Ammon's horn (tissue), 1 donor: ENCODE results near the gene ARID1A.
A peak's percentile ranks its signal among the peaks of the same experiment; 100 is the strongest.

ENCODE experiments used
- DNase-seq: peaks from one replicate; pipeline ENCODE4 v3.0.0-alpha.2; 2016; ENCODE audit warnings: low spot score

The ARID1A gene

DNA sequence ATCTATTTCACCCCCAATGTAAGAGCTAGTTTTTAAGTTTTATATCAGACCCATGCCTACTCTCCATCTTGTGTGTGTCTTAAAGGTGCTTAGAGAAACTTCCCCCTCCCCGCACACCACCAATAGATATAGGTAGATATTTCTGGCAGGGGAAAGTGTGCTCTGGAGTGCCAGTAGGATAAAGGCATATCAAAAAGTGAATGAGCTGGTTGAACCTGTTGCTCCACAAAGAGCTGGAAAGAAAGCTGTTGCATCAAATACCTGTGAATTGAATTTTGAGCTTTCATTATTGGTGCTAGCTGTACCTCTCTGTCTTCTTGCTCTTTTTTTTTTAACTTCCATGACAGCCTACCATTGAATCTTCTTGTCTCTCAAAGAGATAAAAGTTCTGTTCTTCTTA is 32.8 kb downstream of the ARID1A start:
- no peak for DNase-seq

GRCh38 chr1:26729633-26730032 is 33.8 kb downstream of the ARID1A start:
- no peak for DNase-seq

GRCh38 chr1:26730695-26731094 is 34.9 kb downstream of the ARID1A start:
- DNase-seq = no peak

DNA sequence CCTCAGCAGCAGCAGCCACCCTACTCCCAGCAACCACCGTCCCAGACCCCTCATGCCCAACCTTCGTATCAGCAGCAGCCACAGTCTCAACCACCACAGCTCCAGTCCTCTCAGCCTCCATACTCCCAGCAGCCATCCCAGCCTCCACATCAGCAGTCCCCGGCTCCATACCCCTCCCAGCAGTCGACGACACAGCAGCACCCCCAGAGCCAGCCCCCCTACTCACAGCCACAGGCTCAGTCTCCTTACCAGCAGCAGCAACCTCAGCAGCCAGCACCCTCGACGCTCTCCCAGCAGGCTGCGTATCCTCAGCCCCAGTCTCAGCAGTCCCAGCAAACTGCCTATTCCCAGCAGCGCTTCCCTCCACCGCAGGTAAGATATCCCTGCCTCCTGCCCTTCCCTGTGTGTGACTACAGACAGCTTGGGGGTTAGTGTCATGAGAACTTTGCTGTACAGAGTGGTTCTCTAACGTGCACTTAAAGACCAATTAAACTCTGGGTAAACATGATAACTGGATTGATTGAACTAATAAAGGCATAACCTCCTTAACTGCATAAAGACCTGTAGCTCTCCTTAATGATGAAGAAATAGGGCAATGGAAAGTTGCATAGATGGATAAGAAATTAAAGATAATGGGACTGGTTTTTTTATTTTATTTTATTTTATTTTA is 35.6 kb downstream of the ARID1A start:
- DNase-seq = no peak

DNA sequence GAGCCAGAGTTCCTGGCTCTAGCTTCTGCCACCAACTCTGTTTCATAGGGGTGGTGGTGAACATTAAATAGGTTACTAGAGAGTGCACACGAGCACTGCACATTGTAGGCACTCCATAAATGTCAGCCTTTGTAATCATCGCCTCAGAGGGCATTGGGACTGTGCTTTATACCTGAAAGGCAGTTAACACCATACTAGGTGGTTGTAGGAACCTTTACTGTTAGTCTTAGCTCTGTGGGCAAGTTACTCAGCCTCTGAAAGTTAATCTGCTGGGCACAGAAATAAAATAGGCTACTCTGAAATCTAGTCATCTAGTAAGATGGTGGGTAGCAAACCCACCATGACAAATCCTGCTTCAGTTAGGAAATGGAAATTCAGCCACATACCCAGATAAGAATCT is 37.6 kb downstream of the ARID1A start:
- DNase-seq = no peak

DNA sequence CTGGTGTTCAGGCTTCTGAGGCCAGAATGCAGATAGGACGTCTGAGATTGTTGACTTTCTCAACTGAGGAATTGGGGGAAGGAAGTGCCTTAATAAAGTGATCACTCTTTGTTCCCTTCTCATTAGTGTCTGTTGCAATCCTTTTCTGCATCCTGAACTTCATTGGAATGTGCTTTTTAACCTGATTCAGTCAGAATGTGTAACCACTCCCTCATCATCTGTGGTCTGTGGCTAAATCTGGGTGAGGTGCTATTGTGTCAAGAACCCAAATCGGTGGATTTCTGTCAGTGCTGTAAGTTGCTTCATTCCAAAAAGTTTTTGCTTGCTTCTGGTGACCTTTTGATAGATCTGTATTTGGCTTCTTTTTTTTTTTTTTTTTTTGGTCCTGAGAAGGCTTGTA is 38.2 kb downstream of the ARID1A start:
- DNase-seq = no peak

- DNase-seq = no peak
Measured at GRCh38 chr1:26734501-26735058, 38.8 kb downstream of the ARID1A start.

- DNase-seq = no peak
Measured at GRCh38 chr1:26739329-26739914, 43.6 kb downstream of the ARID1A start.

DNA sequence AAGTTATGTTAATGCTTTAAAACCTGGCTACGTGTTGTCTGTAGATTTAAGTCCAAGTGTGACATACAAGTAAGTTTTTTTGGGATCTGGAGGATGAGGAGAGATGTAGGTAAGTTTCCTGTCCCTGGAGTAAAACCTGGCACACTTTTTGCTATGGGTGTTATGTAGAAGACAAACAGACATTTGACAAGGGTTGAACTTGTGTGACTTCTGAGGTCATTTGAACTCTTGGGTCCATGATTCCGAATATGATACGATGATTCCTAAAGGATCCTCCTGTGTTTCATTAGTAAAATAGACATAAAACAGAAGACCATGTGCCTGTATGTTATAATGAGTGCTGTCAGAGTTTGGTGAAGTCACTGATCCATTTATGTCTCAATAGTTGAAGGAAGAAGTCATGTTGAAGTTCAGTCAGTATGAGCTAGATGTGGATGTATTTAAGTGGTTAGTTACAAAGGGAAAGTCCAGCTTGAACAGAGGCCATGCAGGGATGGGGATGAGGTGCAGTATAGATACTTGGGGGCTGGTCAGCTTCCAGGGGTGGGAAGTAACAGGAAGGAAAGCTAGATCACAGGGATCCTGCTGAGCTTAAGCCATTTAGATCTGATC is 44.3 kb downstream of the ARID1A start:
- no peak for DNase-seq

GRCh38 chr1:26740952-26741351 is 45.1 kb downstream of the ARID1A start:
- DNase-seq = no peak

DNA sequence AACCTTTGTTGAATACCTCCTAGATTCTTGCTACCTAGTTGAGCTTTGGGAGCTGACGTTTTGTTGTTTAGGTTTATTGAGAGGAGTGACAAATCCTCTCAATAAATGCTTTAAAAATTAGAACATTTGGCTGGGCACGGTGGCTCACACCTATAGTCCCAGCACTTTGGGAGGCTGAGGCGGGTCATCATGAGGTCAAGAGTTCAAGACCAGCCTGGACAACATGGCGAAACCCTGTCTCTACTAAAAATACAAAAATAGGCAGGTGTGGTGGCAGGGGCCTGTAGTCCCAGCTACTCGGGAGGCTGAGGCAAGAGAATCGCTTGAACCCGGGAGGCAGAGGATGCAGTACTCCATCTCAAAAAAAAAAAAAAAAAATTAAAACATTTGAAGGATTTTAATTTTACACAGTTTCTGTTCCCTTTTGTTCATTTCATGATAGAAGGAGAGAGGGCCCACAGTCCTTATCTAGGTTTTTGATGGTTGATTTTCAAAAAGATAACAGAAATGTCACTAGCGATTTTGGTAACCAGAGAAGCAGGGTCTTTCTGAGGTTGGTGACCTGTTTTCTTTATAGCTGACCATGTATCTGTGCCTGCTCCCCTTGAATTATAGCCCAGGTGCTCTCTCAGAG is 47.7 kb downstream of the ARID1A start:
- DNase-seq = no peak

DNA sequence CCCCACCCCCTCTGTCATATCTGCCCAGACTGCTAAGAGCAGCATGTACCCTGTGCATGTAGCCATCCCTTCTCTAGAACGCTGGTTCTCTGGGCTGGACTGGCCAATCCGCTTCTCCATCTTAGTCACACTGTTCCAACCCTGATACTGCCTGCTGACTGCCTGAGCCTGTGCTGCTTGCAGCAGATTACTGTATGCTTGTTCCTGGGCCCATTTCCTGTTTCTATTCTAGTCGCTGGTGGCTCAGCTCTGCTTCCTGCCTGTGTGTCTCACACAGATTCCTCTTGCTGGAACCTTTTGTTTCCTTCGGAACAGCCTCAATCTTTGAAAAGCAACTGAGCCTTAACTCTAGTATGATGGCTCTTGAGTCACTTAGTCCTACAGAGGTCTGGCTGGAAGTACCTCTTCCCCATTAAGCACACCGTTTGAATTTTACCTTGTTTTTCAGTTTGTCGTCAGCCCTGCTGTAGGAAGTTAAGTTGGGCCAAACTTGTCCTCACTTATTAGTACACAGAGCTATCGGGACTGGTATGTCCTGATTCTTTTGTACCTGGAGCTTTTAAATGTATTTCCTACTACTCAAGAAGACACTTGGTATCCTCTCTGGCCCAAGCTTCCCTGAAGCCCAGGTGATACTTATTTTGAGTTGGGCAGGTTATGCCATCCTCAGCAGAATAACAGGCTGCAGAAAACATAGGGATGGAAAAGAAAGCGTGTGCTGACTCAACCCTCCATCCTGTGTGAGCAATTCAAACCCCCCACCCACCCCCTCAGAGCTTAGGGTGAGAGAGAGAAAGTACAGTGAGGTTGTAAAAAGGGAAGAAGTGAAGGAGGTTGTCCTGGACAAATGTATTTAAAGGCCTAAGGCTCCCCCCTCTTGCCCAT is 48.5 kb downstream of the ARID1A start:
- DNase-seq = peak; percentile 88

DNA sequence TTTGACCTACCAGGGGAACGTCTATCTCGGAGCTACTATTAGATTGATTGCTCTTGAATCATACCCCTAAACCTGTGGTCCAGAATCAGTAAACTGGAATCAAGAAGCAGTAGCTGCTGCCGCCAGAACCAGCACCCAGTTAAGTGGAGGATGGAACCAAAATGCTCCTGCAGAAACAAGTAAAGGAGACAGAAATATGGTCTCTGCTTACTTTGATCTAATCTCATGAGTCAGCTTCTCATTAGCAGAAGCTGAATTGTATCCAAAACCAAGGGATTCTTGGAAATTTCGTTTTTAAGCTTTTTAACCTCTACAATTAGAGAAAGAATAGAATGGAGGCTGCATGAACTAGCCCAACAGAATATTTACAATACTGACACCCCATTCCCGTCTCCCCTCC is 49.4 kb downstream of the ARID1A start:
- DNase-seq = no peak

DNA sequence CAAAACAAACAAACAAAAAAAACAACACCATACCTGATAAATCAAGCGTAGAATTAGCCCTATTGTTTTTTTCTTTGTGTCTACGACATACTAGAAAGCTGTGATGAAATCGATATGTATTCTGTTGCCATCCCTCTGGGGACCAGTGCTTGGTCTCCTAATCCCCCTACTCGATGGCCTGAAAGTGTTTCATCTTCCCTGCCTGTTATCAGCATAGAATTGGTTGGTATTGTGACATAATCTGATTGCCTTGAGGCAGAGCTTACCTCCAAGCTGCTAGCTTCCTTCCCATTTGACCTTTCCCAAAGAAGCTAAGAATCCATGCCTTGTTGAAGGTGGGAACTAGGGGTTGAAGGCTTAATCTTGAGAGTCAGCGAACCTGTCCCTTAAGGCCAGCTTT is 51.2 kb downstream of the ARID1A start:
- no peak for DNase-seq

- DNase-seq = no peak
Measured at GRCh38 chr1:26748351-26748750, 52.5 kb downstream of the ARID1A start.

GRCh38 chr1:26749458-26749857 is 53.6 kb downstream of the ARID1A start:
- no peak for DNase-seq

GRCh38 chr1:26750428-26750827 is 54.6 kb downstream of the ARID1A start:
- DNase-seq = no peak

DNA sequence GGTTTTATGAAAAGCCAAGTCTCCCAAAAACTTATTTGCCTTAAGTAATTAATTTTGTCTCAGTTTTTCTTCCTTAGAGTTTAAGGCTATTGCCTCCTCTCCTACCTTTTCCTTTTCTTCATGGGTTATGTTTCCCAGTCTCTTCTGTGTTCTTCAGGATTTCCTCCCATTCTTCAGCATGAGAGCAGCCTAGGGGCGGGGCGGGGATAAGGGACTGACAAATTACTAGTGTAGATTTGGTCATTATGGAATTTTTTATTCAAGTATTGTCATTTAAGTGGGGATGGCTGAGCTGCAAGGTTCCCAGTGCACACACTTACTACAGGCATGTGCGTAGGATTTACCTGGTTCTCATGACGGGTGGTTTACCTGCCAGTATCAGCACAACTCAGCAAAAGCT is 56.7 kb downstream of the ARID1A start:
- no peak for DNase-seq

GRCh38 chr1:26754086-26754874 is 58.5 kb downstream of the ARID1A start:
- no peak for DNase-seq

GRCh38 chr1:26758358-26758757 is 62.5 kb downstream of the ARID1A start:
- DNase-seq = no peak

DNA sequence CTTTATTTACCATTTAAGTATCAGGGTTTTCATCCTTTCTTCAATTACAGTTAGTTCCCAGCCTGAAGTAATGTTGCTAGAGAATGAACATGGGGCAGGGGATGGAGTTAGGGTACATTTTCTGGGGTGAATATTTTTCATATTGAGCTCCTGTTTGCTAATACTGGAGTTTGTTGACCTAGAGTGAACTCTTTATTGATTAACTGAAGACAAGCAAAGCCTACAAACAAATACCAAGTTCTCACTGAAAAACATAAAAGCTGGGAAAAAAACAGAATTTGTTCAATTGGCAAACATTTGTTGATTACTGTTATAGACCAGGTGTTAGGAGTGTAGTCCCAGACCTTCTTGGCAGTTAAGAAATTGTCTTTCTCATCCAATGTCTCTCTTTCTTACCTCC is 63.7 kb downstream of the ARID1A start:
- DNase-seq = no peak
